Tibial artery (tissue), 4 donors: ENCODE data around the gene AATF.

Experiments
- DNase-seq, 2 donors: peaks; one replicate each; pipeline ENCODE4 v3.0.0-alpha.2; 2019
- H3K27ac ChIP-seq, 2 donors: fragments of 200-600 bp; sonication (generic) in 1 of 2; 1 replicate in 1 of 2; 2 replicates in 1 of 2; pipeline ENCODE4 v1.5.1; 2018 to 2019; ENCODE audit warnings: mild to moderate bottlenecking in 1 of 2
- H3K27me3 ChIP-seq, 2 donors: fragments of 200-600 bp; sonication (generic) in 1 of 2; one replicate each; pipeline versions ENCODE4 v1.5.1 to v1.6.0; 2016 to 2019
- H3K36me3 ChIP-seq, 3 donors: fragments of 200-600 bp; sonication (generic) in 2 of 3; one replicate each; pipeline ENCODE4 v1.5.1; 2016 to 2019; ENCODE audit warnings: mild to moderate bottlenecking in 2 of 3
- H3K4me1 ChIP-seq, 4 donors: fragments of 200-600 bp; sonication (generic) in 2 of 4; 1 replicate in 3 of 4; 2 replicates in 1 of 4; pipeline ENCODE4 v1.5.1; 2016 to 2019
- H3K4me3 ChIP-seq, 2 donors: fragments of 200-600 bp; sonication (generic) in 1 of 2; 1 replicate in 1 of 2; 2 replicates in 1 of 2; pipeline ENCODE4 v1.5.1; 2018 to 2019; ENCODE audit warnings: mild to moderate bottlenecking in 2 of 2
- H3K9me3 ChIP-seq, 3 donors: fragments of 200-600 bp; sonication (generic) in 1 of 3; one replicate each; pipeline ENCODE4 v1.5.1; 2016 to 2019
- CTCF ChIP-seq, 2 experiments: fragments of 200-600 bp in 1 of 2; fragments of 450-650 bp in 1 of 2; IDR thresholded peaks; one replicate each; pipeline ENCODE4 v1.5.1; 2017 to 2019; ENCODE audit warnings: antibody characterized with exemption in 2 of 2, mild to moderate bottlenecking in 1 of 2, moderate library complexity in 1 of 2
- intact Hi-C: fragments of 100-400 bp; cut with DNase I; formaldehyde crosslinking; loops from one replicate; pipeline ENCODE4 v1.15.0; 2023; ENCODE audit warnings: low total_unique reads

AATF gene

DNA sequence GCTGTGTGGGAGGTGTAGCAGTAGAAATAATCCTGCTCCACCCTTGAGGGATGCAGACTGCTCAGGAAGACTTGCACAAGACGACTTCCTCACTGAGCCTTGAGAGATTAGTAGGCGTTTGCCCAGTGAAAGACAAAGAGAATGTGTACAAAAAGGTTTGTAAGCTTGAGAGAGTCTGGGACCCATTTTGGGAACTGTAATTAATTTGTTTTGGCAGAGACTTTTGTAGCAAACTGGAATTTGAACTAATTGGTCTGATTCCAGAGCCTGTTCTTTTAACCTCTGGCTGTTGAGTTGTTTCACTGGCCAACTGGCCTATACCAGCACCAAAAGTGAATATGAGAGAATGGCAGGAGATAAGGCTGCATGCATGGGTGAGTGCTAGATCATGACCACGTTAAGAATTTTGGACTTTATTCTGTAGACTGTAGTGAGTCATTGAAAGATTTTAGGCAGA is 75.5 kb downstream of the AATF start:
- H3K36me3 ChIP-seq, result peaks cover 11 to 33% (median 18%) of the 10 kb centered on the region in 3 donors
- TF ChIP-seq CTCF (IDR thresholded peaks at IDR 0.05), result no peak
- intact Hi-C loops, result no loop called here
- H3K27me3 ChIP-seq, result no peaks in the 10 kb centered on the region
- H3K4me1 ChIP-seq, result no peaks in the 10 kb centered on the region
- H3K27ac ChIP-seq, result no peak overlapping the region
- no peak overlapping the region for H3K4me3 ChIP-seq
- DNase-seq, result no peak
- no peaks in the 10 kb centered on the region for H3K9me3 ChIP-seq

GRCh38 chr17:37025238-37025637 is 76.5 kb downstream of the AATF start:
- Histone ChIP-seq H3K27me3 (no peaks in the 10 kb centered on the region), H3K4me3 (no peak overlapping the region), H3K36me3 (peaks cover 11 to 33% (median 15%) of the 10 kb centered on the region in 3 donors), H3K27ac (no peak overlapping the region), H3K4me1 (no peaks in the 10 kb centered on the region), H3K9me3 (no peaks in the 10 kb centered on the region)
- intact Hi-C loops, result no loop called here
- no peak for DNase-seq
- TF ChIP-seq CTCF (IDR thresholded peaks at IDR 0.05), result no peak

DNA sequence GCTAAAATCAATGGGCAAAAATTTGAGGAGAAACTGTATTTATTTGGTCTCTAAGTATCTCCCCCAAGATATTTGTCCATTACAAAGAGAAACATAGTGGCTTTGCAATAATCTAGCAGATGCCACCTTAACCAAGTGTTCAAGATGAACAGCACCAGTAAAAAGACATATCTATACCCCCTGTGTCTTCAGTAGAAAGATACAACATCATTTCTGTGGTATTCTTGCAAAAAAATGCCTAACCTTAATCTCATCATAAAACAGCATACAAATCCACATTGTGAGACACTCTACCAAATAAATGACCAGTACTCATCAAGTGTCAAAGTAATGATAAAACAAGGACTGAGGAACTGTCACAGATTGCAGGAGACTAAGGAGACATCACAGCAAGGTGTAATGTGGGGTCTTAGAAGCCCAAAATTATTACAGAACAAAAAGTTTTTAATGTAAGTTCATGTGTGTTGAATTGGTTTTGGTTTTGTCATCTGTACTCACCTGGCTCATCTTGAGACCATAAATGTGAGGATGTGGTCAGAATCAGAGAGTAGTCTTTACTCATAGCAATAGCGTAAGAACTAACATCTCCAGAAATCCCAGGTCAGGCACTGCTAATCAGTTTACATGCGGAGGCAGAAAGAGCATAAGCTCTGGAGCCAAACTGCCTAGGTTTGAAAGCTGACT is 77.2 kb downstream of the AATF start:
- intact Hi-C loops, result no loop called here
- DNase-seq, result no peak
- Histone ChIP-seq H3K27me3 (no peaks in the 10 kb centered on the region), H3K4me3 (no peak overlapping the region), H3K9me3 (no peaks in the 10 kb centered on the region), H3K36me3 (peaks cover 11 to 37% (median 15%) of the 10 kb centered on the region in 3 donors), H3K4me1 (no peaks in the 10 kb centered on the region), H3K27ac (no peak overlapping the region)
- no peak for TF ChIP-seq CTCF (IDR thresholded peaks at IDR 0.05)

DNA sequence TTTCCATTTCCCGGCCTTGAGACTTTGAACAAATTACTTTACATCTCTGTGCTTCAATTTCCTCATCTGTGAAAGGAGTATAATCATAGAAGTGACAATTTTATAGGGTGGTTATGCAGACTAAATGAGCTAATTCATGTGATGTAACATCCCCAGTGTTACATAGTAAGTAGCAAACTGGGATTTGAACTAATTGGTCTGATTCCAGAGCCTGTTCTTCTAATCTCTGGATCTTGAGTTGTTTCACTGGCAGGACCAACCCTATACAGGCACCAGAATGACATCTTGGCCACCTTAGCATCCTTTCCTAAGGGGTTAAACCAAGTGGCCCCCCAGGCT is 77.7 kb downstream of the AATF start:
- Histone ChIP-seq H3K4me1 (no peaks in the 10 kb centered on the region), H3K4me3 (no peak overlapping the region), H3K27me3 (no peaks in the 10 kb centered on the region), H3K36me3 (peaks cover 16 to 37% (median 20%) of the 10 kb centered on the region in 3 donors), H3K27ac (no peak overlapping the region), H3K9me3 (no peaks in the 10 kb centered on the region)
- DNase-seq, result no peak
- TF ChIP-seq CTCF (IDR thresholded peaks at IDR 0.05), result no peak
- intact Hi-C loops, result no loop called here

DNA sequence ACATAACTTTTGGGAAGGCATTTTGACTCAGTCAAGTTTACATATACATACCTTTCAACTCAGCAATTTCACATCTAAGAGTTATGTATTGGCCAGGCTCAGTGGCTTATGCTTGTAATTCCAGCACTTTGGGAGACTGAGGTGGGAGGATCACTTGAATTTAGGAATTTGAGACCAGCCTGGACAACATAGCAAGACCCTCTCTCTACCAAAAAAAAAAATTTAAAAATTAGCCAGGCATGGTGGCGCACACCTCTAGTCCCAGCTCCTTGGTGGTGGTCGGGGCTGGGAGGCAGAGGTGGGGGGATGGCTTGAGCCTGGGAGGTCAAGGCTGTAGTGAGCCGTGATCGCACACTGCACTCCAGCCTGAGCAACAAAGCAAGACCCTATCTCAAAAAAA is 79.3 kb downstream of the AATF start:
- Histone ChIP-seq H3K27ac (no peak overlapping the region), H3K9me3 (no peaks in the 10 kb centered on the region), H3K4me3 (no peak overlapping the region), H3K36me3 (peaks cover 20 to 49% (median 29%) of the 10 kb centered on the region in 3 donors), H3K27me3 (no peaks in the 10 kb centered on the region), H3K4me1 (no peaks in the 10 kb centered on the region)
- DNase-seq, result no peak
- no peak for TF ChIP-seq CTCF (IDR thresholded peaks at IDR 0.05)
- intact Hi-C loops, result no loop called here
